GM12878 (cell line): ENCODE measurements around the gene MTTP.

Experiments used
- ATF7 ChIP-seq: fragments of 450-650 bp; IDR thresholded peaks from 2 replicates; pipeline ENCODE4 v1.6.1; 2016; ENCODE audit warnings: low read depth, mild to moderate bottlenecking
- CHD1 ChIP-seq: IDR thresholded peaks from 2 replicates; pipeline ENCODE4 v1.6.1; 2012; ENCODE audit warnings: low read depth, low read length, improper control_type of control experiment
- EED ChIP-seq: sonication (generic); IDR thresholded peaks from 2 replicates; pipeline ENCODE4 v1.6.1; 2016; ENCODE audit warnings: antibody characterized with exemption, low read depth
- EZH2 ChIP-seq: IDR thresholded peaks from 2 replicates; pipeline ENCODE4 v1.6.1; 2012; ENCODE audit warnings: low read depth, mild to moderate bottlenecking, control low read depth, inconsistent platforms, low read length, borderline replicate concordance; ENCODE audit not compliant: control insufficient read depth
- JUND ChIP-seq: IDR thresholded peaks from 2 replicates; pipeline ENCODE4 v1.6.1; 2012; ENCODE audit warnings: low read depth, mild to moderate bottlenecking, low read length, improper control_type of control experiment, moderate library complexity
- POLR2AphosphoS2 ChIP-seq: IDR thresholded peaks from 2 replicates; pipeline ENCODE4 v1.6.1; 2011; ENCODE audit warnings: low read depth, mild to moderate bottlenecking, low read length, improper control_type of control experiment, moderate library complexity
- YBX1 ChIP-seq: fragments of 450-650 bp; IDR thresholded peaks from 2 replicates; pipeline ENCODE4 v1.6.1; 2016; ENCODE audit warnings: antibody characterized with exemption
- TF ChIP-seq, protein P1 (sequence below): IDR thresholded peaks from 2 replicates; pipeline ENCODE4 v1.6.1; 2012; ENCODE audit warnings: mild to moderate bottlenecking, low read depth, low read length
- TF ChIP-seq, protein P2 (sequence below): IDR thresholded peaks from 2 replicates; pipeline ENCODE4 v1.6.1; 2011; ENCODE audit warnings: low read depth, mild to moderate bottlenecking, low read length, moderate library complexity, borderline replicate concordance; ENCODE audit errors: extremely low read depth
- TF ChIP-seq, protein P3 (sequence below), 3 experiments: IDR thresholded peaks in 2 of 3; conservative IDR thresholded peaks in 1 of 3; 2 replicates each; pipeline ENCODE4 v1.5.1; 2011; ENCODE audit warnings: low read depth in 3 of 3, low read length in 3 of 3, mild to moderate bottlenecking in 3 of 3, control low read depth in 2 of 3, moderate library complexity in 2 of 3, inconsistent platforms in 1 of 3, mixed read lengths in 1 of 3; ENCODE audit not compliant: control insufficient read depth in 2 of 3, insufficient read depth in 1 of 3; ENCODE audit errors: extremely low read depth in 1 of 3
- TF ChIP-seq, protein P4 (sequence below): IDR thresholded peaks from 2 replicates; pipeline ENCODE4 v1.6.1; 2012; ENCODE audit warnings: low read depth, low read length, improper control_type of control experiment
- TF ChIP-seq, protein P5 (sequence below): IDR thresholded peaks from 2 replicates; pipeline ENCODE4 v1.6.1; 2011; ENCODE audit warnings: borderline replicate concordance, low read depth, mild to moderate bottlenecking, moderate library complexity, mixed read lengths, low read length; ENCODE audit not compliant: insufficient read depth; ENCODE audit errors: extremely low read length
- TF ChIP-seq, protein P6 (sequence below): fragments of 450-650 bp; IDR thresholded peaks from 2 replicates; pipeline ENCODE4 v1.6.1; 2016; ENCODE audit warnings: mild to moderate bottlenecking

DNA sequence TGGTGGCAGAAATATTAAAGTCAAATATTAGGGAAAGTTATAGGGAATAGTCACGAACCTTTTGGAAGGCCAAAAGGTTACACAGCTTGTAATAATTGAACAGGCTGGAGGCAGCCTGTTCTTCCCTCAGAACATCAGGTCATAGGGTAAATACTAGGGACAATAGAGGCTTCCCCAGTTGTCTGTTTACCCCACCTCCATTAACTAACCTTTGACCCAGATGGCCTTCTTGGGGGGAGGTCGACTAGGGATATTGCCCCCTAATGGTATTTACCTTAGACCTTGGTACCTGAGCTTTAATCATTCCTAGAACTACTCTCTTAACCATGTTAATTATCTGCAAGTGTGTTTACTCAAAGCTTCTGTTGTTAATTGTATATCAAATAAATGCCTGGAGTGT is 37.8 kb upstream of the MTTP start:
- TF ChIP-seq, protein P1, sequence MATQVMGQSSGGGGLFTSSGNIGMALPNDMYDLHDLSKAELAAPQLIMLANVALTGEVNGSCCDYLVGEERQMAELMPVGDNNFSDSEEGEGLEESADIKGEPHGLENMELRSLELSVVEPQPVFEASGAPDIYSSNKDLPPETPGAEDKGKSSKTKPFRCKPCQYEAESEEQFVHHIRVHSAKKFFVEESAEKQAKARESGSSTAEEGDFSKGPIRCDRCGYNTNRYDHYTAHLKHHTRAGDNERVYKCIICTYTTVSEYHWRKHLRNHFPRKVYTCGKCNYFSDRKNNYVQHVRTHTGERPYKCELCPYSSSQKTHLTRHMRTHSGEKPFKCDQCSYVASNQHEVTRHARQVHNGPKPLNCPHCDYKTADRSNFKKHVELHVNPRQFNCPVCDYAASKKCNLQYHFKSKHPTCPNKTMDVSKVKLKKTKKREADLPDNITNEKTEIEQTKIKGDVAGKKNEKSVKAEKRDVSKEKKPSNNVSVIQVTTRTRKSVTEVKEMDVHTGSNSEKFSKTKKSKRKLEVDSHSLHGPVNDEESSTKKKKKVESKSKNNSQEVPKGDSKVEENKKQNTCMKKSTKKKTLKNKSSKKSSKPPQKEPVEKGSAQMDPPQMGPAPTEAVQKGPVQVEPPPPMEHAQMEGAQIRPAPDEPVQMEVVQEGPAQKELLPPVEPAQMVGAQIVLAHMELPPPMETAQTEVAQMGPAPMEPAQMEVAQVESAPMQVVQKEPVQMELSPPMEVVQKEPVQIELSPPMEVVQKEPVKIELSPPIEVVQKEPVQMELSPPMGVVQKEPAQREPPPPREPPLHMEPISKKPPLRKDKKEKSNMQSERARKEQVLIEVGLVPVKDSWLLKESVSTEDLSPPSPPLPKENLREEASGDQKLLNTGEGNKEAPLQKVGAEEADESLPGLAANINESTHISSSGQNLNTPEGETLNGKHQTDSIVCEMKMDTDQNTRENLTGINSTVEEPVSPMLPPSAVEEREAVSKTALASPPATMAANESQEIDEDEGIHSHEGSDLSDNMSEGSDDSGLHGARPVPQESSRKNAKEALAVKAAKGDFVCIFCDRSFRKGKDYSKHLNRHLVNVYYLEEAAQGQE, result no peak
- TF ChIP-seq, protein P2, sequence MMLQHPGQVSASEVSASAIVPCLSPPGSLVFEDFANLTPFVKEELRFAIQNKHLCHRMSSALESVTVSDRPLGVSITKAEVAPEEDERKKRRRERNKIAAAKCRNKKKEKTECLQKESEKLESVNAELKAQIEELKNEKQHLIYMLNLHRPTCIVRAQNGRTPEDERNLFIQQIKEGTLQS, result no peak
- TF ChIP-seq, protein P3, sequence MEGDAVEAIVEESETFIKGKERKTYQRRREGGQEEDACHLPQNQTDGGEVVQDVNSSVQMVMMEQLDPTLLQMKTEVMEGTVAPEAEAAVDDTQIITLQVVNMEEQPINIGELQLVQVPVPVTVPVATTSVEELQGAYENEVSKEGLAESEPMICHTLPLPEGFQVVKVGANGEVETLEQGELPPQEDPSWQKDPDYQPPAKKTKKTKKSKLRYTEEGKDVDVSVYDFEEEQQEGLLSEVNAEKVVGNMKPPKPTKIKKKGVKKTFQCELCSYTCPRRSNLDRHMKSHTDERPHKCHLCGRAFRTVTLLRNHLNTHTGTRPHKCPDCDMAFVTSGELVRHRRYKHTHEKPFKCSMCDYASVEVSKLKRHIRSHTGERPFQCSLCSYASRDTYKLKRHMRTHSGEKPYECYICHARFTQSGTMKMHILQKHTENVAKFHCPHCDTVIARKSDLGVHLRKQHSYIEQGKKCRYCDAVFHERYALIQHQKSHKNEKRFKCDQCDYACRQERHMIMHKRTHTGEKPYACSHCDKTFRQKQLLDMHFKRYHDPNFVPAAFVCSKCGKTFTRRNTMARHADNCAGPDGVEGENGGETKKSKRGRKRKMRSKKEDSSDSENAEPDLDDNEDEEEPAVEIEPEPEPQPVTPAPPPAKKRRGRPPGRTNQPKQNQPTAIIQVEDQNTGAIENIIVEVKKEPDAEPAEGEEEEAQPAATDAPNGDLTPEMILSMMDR (IDR thresholded peaks at IDR 0.05 in 2 of 3, conservative IDR thresholded peaks at IDR 0.05 in 1 of 3; ENCODE audit: control insufficient read depth in 2 of 3, extremely low read depth in 1 of 3, insufficient read depth in 1 of 3, low read depth in 3 of 3, low read length in 3 of 3), result no peak
- no peak for TF ChIP-seq EZH2
- no peak for TF ChIP-seq JUND
- TF ChIP-seq, protein P4, sequence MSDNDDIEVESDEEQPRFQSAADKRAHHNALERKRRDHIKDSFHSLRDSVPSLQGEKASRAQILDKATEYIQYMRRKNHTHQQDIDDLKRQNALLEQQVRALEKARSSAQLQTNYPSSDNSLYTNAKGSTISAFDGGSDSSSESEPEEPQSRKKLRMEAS, result no peak
- TF ChIP-seq POLR2AphosphoS2, result no peak
- no peak for TF ChIP-seq CHD1
- TF ChIP-seq YBX1, result no peak
- TF ChIP-seq ATF7, result no peak
- no peak for TF ChIP-seq EED
- TF ChIP-seq, protein P5, sequence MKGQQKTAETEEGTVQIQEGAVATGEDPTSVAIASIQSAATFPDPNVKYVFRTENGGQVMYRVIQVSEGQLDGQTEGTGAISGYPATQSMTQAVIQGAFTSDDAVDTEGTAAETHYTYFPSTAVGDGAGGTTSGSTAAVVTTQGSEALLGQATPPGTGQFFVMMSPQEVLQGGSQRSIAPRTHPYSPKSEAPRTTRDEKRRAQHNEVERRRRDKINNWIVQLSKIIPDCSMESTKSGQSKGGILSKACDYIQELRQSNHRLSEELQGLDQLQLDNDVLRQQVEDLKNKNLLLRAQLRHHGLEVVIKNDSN, result no peak
- TF ChIP-seq, protein P6, sequence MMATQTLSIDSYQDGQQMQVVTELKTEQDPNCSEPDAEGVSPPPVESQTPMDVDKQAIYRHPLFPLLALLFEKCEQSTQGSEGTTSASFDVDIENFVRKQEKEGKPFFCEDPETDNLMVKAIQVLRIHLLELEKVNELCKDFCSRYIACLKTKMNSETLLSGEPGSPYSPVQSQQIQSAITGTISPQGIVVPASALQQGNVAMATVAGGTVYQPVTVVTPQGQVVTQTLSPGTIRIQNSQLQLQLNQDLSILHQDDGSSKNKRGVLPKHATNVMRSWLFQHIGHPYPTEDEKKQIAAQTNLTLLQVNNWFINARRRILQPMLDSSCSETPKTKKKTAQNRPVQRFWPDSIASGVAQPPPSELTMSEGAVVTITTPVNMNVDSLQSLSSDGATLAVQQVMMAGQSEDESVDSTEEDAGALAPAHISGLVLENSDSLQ, result no peak
